Measurements from ENCODE around the gene EDDM3A. TPM values are rescaled to one million over a fixed set of nuclear protein-coding genes. Genes with fewer than 3 reads are reported as not detected.

EDDM3A gene
- polyA plus RNA-seq, 2 of the 4 experiments (the other 2 are of a cell fraction) = not detected

GRCh38 chr14:20707622-20708021, 38.1 kb upstream of the EDDM3A start:
- CTCF ChIA-PET = interaction anchor here (1.2 to 2.0 kb wide), 5 partner anchors 11 to 263 kb away, joined by 3 to 9 read pairs (median 7); no protein-coding TSS in a partner anchor
- H3K4me2 ChIP-seq = peak overlapping the region; percentile 42
- 65% methylated on average over 2 of the region's 2 CpGs for WGBS (ENCODE audit: missing lambda C conversion rate)

DNA sequence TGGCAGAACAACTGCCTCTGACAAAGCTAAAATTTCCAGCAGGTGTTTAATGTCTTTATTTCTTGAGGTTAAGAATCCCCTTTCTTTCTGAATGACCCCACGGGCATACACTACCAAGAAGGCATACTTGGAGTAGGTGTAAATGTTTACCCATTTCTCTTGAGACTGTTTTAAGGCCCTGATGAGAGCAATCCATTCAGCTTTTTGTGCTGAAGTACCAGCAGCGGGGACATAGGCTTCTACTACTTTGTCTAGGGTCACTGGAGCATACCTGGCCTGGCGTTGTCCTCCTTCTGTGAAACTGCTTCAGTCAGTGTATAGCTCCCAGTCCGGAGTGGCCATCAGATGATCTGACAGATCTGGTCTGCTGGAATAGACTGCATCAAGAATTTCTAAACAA, 34.4 kb upstream of the EDDM3A start:
- Histone ChIP-seq H3K4me2 (no peak overlapping the region), H3K4me3 (no peak overlapping the region), H3K4me1 (peaks cover 7% of the 10 kb centered on the region; the same call in 2 of the 3 replicates), H3K9me3 (no peaks in the 10 kb centered on the region), H3K27ac (no peak overlapping the region)
- FAIRE-seq (no peak), DNase-seq (ENCODE audit: low read depth in 1 of 2, low spot score in 1 of 2) (no peak), ATAC-seq (no peak)
- ChIA-PET CTCF (interaction anchor here (0.5 to 2.2 kb wide), 6 partner anchors 9 to 260 kb away, joined by 3 to 8 read pairs (median 3); no protein-coding TSS in a partner anchor), POLR2A (no interaction called here)
- 26% methylated on average over 4 of the region's 4 CpGs for WGBS (ENCODE audit: missing lambda C conversion rate)
- no peak for TF ChIP-seq BHLHE40 (IDR thresholded peaks at IDR 0.05; ENCODE audit: low read depth, low read length)
- TF ChIP-seq PBX3 (IDR thresholded peaks at IDR 0.05) = no peak
- TF ChIP-seq HOXA7 (CRISPR knock-in tag; IDR thresholded peaks at IDR 0.05) = no peak
- no peak for TF ChIP-seq FOXS1 (CRISPR knock-in tag; IDR thresholded peaks at IDR 0.05)
- TF ChIP-seq TP53 (CRISPR knock-in tag; IDR thresholded peaks at IDR 0.05) = no peak
- TF ChIP-seq NFE2L2 (conservative IDR thresholded peaks at IDR 0.05; ENCODE audit: low read length) = no peak
- no peak for TF ChIP-seq KDM5A (IDR thresholded peaks at IDR 0.05)
- no peak for TF ChIP-seq JUN (IDR thresholded peaks at IDR 0.05)
- no peak for TF ChIP-seq CHD2 (IDR thresholded peaks at IDR 0.05; ENCODE audit: low read length, partially characterized antibody)
- no peak for TF ChIP-seq EP300 (IDR thresholded peaks at IDR 0.05)
- TF ChIP-seq EHF (CRISPR knock-in tag; IDR thresholded peaks at IDR 0.05) = no peak
- no peak for TF ChIP-seq EHMT2 (IDR thresholded peaks at IDR 0.05; ENCODE audit: low read depth)
- no peak for TF ChIP-seq PHF8 (IDR thresholded peaks at IDR 0.05; ENCODE audit: borderline replicate concordance, low read depth)
- no peak for TF ChIP-seq HOXB13 (CRISPR knock-in tag; IDR thresholded peaks at IDR 0.05; ENCODE audit: low read depth)
- TF ChIP-seq ZNF302 (CRISPR knock-in tag; IDR thresholded peaks at IDR 0.05) = no peak

More at GRCh38 chr14:20707622-20708021, 38.1 kb upstream of the EDDM3A start:
- ATAC-seq = 0 out of 6 replicates have a peak, but pooled peaks of 1 of the 2 experiments have one; percentile 19
- no peak overlapping the region for H3K4me3 ChIP-seq
- DNase-seq (ENCODE audit: low read depth in 1 of 2, low spot score in 1 of 2) = peak in 1 of 2 experiments; percentile 16
- H3K4me1 ChIP-seq = peaks cover 7% of the 10 kb centered on the region; the same call in 2 of the 3 replicates
- FAIRE-seq = no peak
- POLR2A ChIA-PET = interaction anchor here (0.6 kb wide), 1 partner anchor 129 kb away, joined by 3 read pairs; no protein-coding TSS in a partner anchor
- TF ChIP-seq NPAS2 (CRISPR knock-in tag; IDR thresholded peaks at IDR 0.05; ENCODE audit: borderline replicate concordance) = no peak
- TF ChIP-seq POLR2A (IDR thresholded peaks at IDR 0.05; ENCODE audit: low read length) = no peak
- no peak for TF ChIP-seq HEYL (CRISPR knock-in tag; IDR thresholded peaks at IDR 0.05)
- no peak for TF ChIP-seq CEBPB (IDR thresholded peaks at IDR 0.05)
- TF ChIP-seq HOXB13 (CRISPR knock-in tag; IDR thresholded peaks at IDR 0.05; ENCODE audit: low read depth) = no peak
- TF ChIP-seq FOXS1 (CRISPR knock-in tag; IDR thresholded peaks at IDR 0.05) = no peak
- no peak for TF ChIP-seq BHLHE40 (IDR thresholded peaks at IDR 0.05; ENCODE audit: low read depth, low read length)
- TF ChIP-seq MYC (IDR thresholded peaks at IDR 0.05; ENCODE audit: borderline replicate concordance, low read length) = no peak
- TF ChIP-seq ZC3H11A (IDR thresholded peaks at IDR 0.05) = no peak
- TF ChIP-seq JUN (IDR thresholded peaks at IDR 0.05) = no peak
- no peak for TF ChIP-seq PBX3 (IDR thresholded peaks at IDR 0.05)
- no peak for TF ChIP-seq MAFK (IDR thresholded peaks at IDR 0.05; ENCODE audit: partially characterized antibody)
- no peak for TF ChIP-seq SMC3 (IDR thresholded peaks at IDR 0.05)
- TF ChIP-seq CBX8 (IDR thresholded peaks at IDR 0.05) = no peak
- no peak overlapping the region for H3K27ac ChIP-seq
- no peaks in the 10 kb centered on the region for H3K9me3 ChIP-seq

Measured in A549 (cell line).